Stimulated activated CD4-positive, alpha-beta T cell treated with anti-CD3 and anti-CD28 coated beads, Interleukin-1b, Interleukin-23, amount 100 ng/mL, for 24 hours (primary cell): ENCODE data around the gene FBXW4.

Experiments used
- DNase-seq, 4 experiments: peaks; one replicate each; pipeline ENCODE4 v3.0.0-alpha.2; 2020; ENCODE audit warnings: low read depth in 4 of 4, low spot score in 1 of 4

FBXW4 gene

DNA sequence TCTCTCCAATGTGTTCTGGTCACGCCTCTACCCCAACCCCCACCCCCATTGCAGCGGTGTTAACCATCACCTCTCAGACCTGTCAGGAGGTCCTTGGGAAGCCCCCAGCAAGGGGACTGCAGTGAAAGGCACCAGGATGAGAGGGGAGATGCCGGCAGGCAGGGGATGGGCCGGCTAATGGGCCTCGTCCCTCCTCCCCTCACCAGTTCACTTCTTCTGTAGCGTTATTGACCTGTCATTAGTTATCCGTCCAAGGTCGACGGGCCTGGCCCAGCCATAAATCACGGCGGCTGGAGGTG, 125.7 kb downstream of the FBXW4 start:
- DNase-seq: no peak

DNA sequence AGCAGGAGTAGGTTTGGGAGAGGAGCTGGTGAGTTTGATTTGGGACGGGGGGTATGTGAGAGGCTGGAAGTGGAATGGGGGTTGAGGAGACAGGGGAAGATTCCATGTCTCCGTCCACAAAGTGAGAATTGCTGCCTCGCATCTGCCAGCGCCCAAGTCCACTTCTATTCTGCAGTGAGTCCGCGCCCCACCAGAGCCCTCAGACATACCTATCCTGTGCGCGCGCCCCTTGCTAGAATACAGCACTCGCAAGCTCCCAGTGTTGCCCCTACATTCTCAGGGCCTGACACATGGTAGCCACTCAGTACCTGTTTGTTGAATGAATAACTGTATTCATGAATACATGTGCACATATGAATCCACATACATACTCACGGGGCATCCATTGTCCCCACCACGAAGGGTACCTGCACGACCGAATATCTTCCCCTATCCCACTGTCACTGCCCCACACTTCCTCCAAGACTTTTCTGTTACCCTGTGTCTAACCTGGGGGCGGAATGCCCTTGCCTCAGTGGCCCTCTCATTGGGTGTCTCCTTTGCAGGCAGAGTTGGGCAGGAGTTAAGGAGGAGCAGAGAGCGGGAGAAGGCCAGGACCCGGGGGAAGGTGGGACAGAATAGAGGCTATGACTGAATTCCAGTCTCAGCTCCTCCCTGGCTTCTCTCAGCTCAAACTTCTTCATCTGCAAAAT, 126.8 kb downstream of the FBXW4 start:
- DNase-seq: no peak

DNA sequence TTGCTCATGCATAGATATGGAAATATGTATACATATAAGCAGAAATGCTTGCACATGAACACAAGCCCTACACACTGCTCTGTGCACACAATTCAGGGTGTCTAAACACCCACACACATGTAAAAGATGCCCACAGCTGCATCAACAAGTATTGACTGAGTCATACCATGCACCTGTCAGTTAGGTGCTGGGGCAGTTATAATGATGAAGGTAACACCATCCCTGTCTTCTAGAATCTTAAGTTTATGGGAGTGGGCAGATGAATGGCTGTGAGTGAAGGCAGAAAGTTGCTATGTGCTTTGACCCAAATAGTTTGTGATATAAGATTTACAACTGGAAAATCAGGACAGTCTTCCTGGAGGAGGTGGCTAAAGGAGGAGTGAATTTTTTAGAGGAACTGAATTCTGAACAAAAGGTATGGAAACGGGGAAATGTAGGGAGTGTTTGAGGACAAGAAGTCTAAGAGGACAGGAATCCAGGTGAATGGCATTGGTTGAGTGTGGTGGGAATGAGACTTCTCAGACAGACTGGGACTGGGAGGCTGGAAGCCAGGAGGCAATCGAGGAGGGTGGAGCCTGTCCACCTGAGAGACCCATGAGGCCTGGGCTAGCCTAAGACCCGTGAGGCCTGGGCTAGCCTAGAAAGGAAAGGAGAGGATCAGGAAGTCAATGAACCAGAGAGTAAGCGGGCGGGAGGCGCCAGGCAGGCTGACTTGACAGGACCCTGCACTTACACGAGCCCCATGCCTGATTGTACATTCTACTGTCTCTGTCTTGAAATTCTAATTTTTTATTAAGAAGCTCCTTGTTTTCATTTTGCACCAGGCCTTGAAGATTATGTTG, 127.6 kb downstream of the FBXW4 start:
- no peak for DNase-seq

DNA sequence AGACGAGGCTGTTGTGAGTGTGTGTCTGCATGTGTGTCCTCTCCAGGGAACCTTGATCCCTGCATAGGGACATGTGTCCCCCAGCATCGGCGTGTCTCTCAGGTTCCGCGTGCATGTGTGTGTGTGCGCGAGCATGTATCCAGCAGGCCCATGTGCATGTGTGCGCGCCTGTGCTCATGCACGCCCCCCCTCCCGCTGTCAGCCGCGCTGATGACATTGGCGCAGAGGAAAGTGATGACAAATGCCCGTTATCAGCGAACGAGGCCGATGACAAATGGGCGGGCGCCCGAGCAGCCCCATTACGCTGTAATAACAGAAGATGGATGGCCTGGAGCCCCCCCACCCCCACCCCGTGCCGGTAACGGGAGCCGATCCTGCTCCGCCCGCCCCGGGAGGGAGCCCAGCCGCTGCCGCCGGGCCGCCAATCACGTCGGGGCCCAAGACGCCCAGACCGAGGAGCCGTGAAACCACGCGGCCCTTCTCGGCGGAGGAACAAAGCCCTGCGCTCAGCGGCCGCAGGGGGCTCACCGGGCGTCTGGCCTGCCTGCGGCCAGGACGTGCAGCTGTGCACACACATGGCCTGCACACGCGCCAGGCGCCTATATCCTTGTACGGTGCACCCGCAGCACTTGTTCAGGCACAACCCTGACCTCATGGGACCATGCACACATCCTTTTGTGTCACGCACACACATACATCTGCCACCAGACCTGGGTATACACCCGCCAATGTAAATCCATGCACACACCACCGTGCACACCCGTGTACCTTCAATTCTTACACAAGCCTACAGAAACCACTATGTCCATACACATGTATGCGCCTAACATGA, 128.4 kb downstream of the FBXW4 start:
- no peak for DNase-seq

DNA sequence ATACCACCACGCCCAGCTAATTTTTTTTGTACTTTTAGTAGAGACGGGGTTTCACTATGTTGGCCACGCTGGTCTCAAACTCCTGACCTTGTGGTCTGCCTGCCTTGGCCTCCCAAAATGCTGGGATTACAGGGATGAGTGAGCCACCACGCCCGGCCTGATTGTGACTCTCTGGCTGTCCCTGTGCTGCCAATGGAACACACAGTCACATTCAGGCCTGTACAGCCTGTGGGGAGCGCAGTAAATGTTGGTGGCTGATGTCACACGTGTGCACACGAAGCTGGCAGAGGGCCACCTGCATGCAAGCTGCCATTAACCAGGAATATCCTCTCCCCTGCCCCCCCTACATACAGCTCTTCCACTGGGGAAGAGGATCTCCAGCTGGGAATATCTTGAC, 129.0 kb downstream of the FBXW4 start:
- DNase-seq: no peak

DNA sequence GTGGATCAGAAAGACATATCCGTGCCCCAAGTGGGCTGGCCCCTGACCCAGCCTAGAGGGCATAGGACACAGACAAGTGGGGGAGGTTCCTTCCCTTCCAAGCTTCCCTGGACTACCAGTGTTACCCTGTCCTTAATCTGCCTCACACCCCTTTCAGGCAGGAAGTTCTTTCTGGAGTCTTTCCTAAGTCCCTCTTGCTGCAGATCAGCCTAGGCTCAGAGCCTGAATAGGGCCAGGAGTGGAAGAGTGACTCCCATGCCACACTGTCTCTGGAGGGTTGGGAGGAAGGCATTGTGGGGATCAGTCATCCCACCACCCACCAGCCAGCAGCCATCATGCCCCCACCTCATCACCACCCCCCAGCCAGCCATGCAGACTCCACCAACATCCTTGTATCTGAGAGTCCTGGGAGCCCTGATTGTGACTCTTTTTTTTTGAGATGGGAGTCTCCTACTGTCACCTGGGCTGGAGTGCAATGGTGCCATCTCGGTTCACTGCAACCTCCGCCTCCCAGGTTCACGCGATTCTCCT, 129.5 kb downstream of the FBXW4 start:
- no peak for DNase-seq

DNA sequence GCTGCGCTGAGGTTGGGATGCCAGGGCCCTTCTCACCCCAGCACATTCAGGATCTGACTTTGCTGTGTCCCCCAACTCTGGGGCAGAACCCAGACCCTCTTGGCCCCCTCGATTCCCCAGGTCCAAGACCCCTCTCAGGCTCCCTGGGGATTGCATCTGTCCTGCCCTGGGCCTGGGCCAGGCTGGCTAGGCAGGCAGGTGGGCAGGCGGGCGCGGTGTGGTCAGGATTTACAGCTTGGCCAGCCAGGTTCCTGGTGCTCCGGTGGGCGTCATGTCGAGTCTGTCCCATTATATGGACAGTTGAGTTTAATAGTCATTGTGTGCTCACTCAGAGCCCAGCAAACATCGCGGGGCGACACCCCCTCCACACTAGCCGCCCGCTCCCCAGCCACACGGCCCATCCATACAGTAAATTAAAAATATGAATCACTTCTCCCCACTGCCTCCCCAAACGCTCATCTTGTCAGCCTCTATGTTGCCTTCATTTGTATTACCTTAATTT, 130.4 kb downstream of the FBXW4 start:
- no peak for DNase-seq

DNA sequence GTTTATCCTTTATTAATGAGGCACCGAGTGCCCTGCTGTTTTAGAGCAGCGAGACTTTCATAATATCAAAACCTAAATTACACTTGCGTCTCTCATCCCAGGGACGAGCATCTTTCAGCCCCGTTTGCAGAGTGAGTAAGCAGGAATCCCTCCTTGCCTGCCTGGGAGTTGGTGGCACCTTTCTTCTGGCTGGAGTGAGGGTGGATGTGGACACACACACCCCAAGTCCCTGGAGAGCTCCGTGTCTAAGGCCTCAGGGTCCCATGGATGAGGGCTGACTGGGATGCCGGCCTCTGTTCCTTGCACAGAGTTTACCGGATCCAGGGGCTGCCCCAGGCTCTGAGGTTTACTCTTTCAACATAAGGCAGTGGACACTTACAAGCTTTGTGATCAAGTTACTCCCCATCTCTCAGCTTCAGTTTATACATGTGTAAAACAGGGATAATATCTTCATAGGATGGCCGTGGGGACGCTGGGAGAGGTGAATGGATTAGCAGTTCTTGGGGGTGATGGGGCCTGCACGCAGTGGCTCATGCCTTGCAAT, 131.4 kb downstream of the FBXW4 start:
- no peak for DNase-seq

DNA sequence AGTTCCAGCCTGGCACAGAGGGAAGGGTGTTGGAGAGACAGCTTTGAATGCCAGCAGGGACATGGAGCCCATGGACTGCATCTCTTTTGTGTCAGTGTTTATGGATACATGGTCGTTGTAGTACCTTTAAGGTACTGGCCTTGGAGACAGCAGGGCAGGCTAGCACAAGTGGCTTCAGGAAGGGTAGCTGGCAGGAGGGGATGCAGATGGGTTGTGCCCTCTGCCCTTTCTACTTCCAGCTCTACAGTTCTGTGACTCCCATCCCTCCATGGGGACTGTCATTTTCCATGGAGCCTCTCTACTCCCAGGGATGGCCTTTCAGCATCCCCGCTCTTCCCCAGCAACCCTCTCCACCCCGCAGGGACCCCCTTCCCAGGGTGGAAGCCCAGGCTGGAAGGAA, 132.0 kb downstream of the FBXW4 start:
- DNase-seq: no peak

DNA sequence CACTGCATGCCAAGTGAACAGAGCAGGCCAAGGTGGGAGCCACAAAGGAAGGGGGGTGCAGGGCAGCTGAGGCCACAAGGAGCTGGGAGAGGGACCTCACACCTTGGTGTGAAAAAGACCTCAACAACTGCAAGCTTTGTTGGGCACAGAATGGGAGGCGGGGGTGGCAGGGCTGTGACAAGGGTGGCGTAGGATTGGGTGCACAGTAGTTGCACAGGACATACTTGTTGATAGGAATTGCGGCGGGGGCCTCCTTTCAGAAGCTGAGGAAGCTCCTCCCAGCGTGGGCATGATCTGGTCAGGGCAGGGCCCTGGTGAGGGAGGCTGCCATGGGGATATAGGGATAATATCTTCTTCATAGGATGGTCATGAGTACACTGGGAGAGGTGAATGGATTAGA, 132.7 kb downstream of the FBXW4 start:
- no peak for DNase-seq

DNA sequence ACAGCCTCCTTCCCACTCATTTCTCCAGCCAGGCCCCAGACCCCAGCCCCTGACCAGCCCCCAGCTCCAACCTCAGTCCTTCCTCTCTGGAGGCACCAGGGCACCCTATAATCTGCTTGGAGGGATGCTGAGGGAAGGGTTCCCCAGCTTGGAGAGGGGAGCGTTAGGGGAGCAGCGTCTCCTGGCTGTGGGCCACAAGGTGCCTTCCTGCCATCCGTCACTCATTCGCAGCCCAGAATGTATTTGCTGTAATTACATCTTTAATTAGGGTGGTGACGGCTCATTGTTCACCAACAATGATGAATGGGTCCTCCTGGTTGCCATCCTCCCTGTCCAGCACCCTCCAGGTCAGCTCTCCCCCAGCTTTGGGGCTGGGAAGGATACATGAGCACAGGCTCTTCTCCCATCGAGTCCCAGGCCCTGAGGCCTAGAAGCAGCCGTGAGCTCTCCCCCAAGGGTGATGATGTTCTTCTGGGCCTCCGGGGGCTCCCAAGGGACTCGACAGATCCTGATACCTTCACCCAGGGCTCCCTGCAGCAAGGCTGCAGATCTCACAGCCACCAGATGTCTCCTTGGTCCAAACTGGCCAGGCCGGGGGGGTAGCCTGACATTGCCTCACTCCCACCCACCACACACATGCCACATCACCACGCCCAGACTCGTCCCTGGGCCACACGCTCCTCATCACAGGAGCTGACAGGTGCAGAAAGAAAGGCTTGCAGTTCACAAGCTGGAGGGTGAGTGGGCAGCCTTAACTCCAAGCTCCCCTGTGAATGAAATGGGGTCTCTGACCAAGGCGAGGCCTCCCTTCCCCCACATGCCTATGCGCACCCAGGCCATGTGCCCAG, 133.7 kb downstream of the FBXW4 start:
- DNase-seq: no peak
